Panc1 (cell line): ENCODE data around the gene SAP130.

Experiments used
- POLR2AphosphoS5 ChIP-seq: IDR thresholded peaks from 2 replicates; pipeline ENCODE4 v1.6.1; 2012; ENCODE audit warnings: mild to moderate bottlenecking, low read depth, low read length, moderate library complexity
- SIN3A ChIP-seq: IDR thresholded peaks from 2 replicates; pipeline ENCODE4 v1.6.1; 2012; ENCODE audit warnings: low read depth, mild to moderate bottlenecking, low read length, moderate library complexity, borderline replicate concordance; ENCODE audit not compliant: insufficient read depth
- TCF7L2 ChIP-seq: IDR thresholded peaks from 2 replicates; pipeline ENCODE4 v1.6.1; 2011; ENCODE audit warnings: mild to moderate bottlenecking, low read depth, low read length, inconsistent platforms
- TF ChIP-seq, protein P1 (sequence below): fragments of 450-650 bp; IDR thresholded peaks from 2 replicates; pipeline ENCODE4 v1.5.1; 2017; ENCODE audit warnings: mild to moderate bottlenecking
- TF ChIP-seq, protein P2 (sequence below), 2 experiments: IDR thresholded peaks; 2 replicates each; pipeline ENCODE4 v1.6.1; 2011 to 2012; ENCODE audit warnings: low read depth in 2 of 2, control low read depth in 1 of 2, low read length in 1 of 2, mild to moderate bottlenecking in 1 of 2, moderate library complexity in 1 of 2; ENCODE audit not compliant: insufficient read depth in 1 of 2

DNA sequence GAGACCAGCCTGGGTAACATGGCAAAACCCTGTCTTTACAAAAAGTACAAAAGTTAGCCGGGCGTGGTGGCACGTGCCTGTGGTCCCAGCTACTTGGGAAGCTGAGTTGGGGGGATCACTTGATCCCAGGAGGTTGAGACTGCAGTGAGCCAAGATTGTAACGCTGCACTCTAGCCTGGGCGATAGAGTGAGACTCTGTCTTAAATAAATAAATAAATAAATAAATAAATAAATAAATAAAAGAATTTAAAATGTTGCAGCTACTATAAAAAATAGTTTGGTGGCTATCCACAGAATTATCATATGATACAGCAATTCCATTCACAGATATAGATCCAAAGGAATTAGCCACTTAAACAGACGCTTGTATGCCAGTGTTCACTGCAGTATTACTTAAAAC lies 92.5 kb downstream of the SAP130 start:
- TF ChIP-seq, protein P1, sequence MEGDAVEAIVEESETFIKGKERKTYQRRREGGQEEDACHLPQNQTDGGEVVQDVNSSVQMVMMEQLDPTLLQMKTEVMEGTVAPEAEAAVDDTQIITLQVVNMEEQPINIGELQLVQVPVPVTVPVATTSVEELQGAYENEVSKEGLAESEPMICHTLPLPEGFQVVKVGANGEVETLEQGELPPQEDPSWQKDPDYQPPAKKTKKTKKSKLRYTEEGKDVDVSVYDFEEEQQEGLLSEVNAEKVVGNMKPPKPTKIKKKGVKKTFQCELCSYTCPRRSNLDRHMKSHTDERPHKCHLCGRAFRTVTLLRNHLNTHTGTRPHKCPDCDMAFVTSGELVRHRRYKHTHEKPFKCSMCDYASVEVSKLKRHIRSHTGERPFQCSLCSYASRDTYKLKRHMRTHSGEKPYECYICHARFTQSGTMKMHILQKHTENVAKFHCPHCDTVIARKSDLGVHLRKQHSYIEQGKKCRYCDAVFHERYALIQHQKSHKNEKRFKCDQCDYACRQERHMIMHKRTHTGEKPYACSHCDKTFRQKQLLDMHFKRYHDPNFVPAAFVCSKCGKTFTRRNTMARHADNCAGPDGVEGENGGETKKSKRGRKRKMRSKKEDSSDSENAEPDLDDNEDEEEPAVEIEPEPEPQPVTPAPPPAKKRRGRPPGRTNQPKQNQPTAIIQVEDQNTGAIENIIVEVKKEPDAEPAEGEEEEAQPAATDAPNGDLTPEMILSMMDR = no peak
- TF ChIP-seq POLR2AphosphoS5 = no peak
- TF ChIP-seq TCF7L2 = no peak
- TF ChIP-seq SIN3A = no peak
- TF ChIP-seq, protein P2, sequence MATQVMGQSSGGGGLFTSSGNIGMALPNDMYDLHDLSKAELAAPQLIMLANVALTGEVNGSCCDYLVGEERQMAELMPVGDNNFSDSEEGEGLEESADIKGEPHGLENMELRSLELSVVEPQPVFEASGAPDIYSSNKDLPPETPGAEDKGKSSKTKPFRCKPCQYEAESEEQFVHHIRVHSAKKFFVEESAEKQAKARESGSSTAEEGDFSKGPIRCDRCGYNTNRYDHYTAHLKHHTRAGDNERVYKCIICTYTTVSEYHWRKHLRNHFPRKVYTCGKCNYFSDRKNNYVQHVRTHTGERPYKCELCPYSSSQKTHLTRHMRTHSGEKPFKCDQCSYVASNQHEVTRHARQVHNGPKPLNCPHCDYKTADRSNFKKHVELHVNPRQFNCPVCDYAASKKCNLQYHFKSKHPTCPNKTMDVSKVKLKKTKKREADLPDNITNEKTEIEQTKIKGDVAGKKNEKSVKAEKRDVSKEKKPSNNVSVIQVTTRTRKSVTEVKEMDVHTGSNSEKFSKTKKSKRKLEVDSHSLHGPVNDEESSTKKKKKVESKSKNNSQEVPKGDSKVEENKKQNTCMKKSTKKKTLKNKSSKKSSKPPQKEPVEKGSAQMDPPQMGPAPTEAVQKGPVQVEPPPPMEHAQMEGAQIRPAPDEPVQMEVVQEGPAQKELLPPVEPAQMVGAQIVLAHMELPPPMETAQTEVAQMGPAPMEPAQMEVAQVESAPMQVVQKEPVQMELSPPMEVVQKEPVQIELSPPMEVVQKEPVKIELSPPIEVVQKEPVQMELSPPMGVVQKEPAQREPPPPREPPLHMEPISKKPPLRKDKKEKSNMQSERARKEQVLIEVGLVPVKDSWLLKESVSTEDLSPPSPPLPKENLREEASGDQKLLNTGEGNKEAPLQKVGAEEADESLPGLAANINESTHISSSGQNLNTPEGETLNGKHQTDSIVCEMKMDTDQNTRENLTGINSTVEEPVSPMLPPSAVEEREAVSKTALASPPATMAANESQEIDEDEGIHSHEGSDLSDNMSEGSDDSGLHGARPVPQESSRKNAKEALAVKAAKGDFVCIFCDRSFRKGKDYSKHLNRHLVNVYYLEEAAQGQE (IDR thresholded peaks at IDR 0.05; ENCODE audit: insufficient read depth in 1 of 2, low read depth in 2 of 2, low read length in 1 of 2) = no peak
